Osteocyte (in vitro differentiated cells): ENCODE measurements around the gene KBTBD13. TPM values are rescaled to one million over a fixed set of nuclear protein-coding genes. Genes with fewer than 3 reads are reported as not detected.
"Not testable (repeated sequence)": the region's sequence is repeated elsewhere in the genome, so short reads cannot be mapped to it uniquely, and the experiment has no call there.

Experiments
- DNase-seq: peaks from one replicate; pipeline ENCODE4 v3.0.0; 2021; ENCODE audit warnings: mixed read lengths; ENCODE audit not compliant: unreplicated experiment; ENCODE audit errors: extremely low spot score
- H3K27ac Mint-ChIP-seq: one replicate; pipeline ENCODE4 v1.8.0; 2021; ENCODE audit warnings: mild to moderate bottlenecking, mixed read lengths; ENCODE audit not compliant: unreplicated experiment
- H3K27me3 Mint-ChIP-seq: one replicate; pipeline ENCODE4 v1.8.0; 2021; ENCODE audit warnings: mixed read lengths; ENCODE audit not compliant: unreplicated experiment
- H3K36me3 Mint-ChIP-seq: one replicate; pipeline ENCODE4 v1.8.0; 2021; ENCODE audit warnings: mixed read lengths; ENCODE audit not compliant: unreplicated experiment
- H3K4me1 Mint-ChIP-seq: one replicate; pipeline ENCODE4 v1.8.0; 2021; ENCODE audit warnings: mixed read lengths; ENCODE audit not compliant: unreplicated experiment
- H3K4me3 Mint-ChIP-seq: one replicate; pipeline ENCODE4 v1.8.0; 2021; ENCODE audit warnings: mild to moderate bottlenecking, moderate library complexity, mixed read lengths; ENCODE audit not compliant: unreplicated experiment
- H3K9me3 Mint-ChIP-seq: one replicate; pipeline ENCODE4 v1.8.0; 2021; ENCODE audit warnings: mixed read lengths; ENCODE audit not compliant: unreplicated experiment
- total RNA-seq: library from RNA; stranded (reverse); gene quantifications from 2 replicates; pipeline ENCODE4 v1.2.1, GENCODE V29; 2021
- TF ChIP-seq, protein P1 (sequence below): fragments of 200-600 bp; sonication (generic); IDR thresholded peaks from 2 replicates; pipeline ENCODE4 v1.5.0; 2021; ENCODE audit warnings: antibody characterized with exemption, mild to moderate bottlenecking, moderate library complexity

KBTBD13 gene
- total RNA-seq, 1 donor from 2014 or later: not detected

DNA sequence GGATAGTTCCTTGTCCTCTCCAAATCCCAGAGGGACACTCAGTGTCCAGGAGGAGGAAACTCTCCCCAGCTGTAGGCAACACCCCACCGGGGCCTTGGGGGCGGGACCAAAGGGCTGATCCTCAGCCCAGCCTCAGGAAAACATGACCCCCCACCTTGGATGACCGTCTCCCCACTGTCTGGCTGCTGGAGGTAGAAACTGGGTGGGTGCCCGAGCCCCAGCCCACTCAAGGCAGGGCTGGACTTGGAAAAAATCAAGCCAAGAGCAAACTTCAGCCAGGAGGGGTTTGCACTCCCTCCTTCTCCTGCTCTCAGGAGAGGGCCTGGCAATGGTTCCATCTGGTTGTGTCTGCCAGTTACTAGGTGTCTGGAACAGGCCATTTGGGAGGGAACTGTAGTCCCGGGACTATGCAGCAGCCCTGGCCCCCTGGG lies 5.2 kb upstream of the KBTBD13 start:
- H3K27ac Mint-ChIP-seq: peak overlapping the region; percentile 23
- peaks cover 49% of the 10 kb centered on the region for H3K4me1 Mint-ChIP-seq
- no peaks in the 10 kb centered on the region for H3K9me3 Mint-ChIP-seq
- no peak for DNase-seq
- H3K36me3 Mint-ChIP-seq: no peaks in the 10 kb centered on the region
- peaks cover 4% of the 10 kb centered on the region for H3K27me3 Mint-ChIP-seq
- H3K4me3 Mint-ChIP-seq: no peak overlapping the region
- TF ChIP-seq, protein P1, sequence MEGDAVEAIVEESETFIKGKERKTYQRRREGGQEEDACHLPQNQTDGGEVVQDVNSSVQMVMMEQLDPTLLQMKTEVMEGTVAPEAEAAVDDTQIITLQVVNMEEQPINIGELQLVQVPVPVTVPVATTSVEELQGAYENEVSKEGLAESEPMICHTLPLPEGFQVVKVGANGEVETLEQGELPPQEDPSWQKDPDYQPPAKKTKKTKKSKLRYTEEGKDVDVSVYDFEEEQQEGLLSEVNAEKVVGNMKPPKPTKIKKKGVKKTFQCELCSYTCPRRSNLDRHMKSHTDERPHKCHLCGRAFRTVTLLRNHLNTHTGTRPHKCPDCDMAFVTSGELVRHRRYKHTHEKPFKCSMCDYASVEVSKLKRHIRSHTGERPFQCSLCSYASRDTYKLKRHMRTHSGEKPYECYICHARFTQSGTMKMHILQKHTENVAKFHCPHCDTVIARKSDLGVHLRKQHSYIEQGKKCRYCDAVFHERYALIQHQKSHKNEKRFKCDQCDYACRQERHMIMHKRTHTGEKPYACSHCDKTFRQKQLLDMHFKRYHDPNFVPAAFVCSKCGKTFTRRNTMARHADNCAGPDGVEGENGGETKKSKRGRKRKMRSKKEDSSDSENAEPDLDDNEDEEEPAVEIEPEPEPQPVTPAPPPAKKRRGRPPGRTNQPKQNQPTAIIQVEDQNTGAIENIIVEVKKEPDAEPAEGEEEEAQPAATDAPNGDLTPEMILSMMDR: no peak

DNA sequence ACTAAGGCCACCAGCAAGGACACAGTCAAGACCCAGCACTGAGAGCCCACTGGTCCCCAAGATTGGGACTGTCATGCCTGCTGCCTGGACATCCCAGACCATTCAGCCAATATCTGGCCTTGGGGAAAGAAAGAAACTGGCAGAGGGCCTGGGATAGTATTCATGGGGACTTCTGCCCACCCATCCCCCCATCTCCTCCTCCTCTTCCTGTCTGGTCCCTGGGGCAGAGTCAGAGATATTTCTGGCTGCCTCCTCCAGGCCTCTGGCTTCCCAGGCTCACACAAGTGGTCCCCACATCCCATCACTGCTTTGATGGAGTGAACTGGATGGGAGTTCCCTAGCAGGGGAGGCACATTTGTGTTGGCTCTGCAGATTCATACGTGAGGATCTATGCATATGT lies 4.5 kb upstream of the KBTBD13 start:
- no peaks in the 10 kb centered on the region for H3K36me3 Mint-ChIP-seq
- peaks cover 6% of the 10 kb centered on the region for H3K27me3 Mint-ChIP-seq
- DNase-seq: no peak
- H3K9me3 Mint-ChIP-seq: no peaks in the 10 kb centered on the region
- TF ChIP-seq, protein P1: no peak
- no peak overlapping the region for H3K27ac Mint-ChIP-seq
- peaks cover 43% of the 10 kb centered on the region for H3K4me1 Mint-ChIP-seq
- no peak overlapping the region for H3K4me3 Mint-ChIP-seq

DNA sequence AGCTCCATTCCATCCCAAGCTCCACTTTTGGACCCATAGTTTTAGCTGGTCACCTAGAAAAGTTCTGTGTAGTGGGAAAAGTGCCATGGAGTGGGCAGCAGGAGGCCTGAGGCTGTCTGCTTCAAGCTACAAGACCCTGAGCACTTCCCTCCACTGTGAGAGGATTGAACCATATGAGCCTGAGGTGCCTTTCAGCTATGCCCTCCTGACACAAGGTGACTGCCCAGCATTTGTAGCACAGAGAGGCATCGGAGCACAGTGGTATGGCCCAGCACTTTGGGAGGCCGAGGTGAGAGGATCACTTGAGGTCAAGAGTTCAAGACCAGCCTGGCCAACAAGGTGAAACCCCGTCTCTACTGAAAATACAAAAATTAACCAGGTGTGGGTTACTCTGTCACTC lies 3.9 kb upstream of the KBTBD13 start:
- DNase-seq: no peak
- TF ChIP-seq, protein P1: no peak
- peaks cover 2% of the 10 kb centered on the region for H3K27me3 Mint-ChIP-seq
- no peak overlapping the region for H3K4me3 Mint-ChIP-seq
- H3K9me3 Mint-ChIP-seq: no peaks in the 10 kb centered on the region
- H3K4me1 Mint-ChIP-seq: peaks cover 39% of the 10 kb centered on the region
- no peaks in the 10 kb centered on the region for H3K36me3 Mint-ChIP-seq
- no peak overlapping the region for H3K27ac Mint-ChIP-seq

DNA sequence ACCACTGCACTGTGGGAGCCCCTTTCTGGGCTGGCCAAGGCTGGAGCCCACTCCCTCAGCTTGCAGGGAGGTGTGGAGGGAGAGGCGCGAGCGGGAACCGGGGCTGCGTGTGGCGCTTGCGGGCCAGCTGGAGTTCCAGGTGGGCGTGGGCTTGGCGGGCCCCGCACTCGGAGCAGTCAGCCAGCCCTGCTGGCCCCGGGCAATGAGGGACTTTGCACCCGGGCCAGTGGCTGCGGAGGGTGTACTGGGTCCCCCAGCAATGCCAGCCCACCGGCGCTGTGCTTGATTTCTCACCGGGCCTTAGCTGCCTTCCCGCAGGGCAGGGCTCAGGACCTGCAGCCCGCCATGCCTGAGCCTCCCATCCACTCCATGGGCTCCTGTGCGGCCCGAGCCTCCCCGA lies 1.6 kb upstream of the KBTBD13 start:
- not testable (repeated sequence) for H3K27ac Mint-ChIP-seq, H3K36me3 Mint-ChIP-seq, H3K4me3 Mint-ChIP-seq, H3K27me3 Mint-ChIP-seq, DNase-seq, H3K9me3 Mint-ChIP-seq
- peaks cover 20% of the 10 kb centered on the region for H3K4me1 Mint-ChIP-seq

DNA sequence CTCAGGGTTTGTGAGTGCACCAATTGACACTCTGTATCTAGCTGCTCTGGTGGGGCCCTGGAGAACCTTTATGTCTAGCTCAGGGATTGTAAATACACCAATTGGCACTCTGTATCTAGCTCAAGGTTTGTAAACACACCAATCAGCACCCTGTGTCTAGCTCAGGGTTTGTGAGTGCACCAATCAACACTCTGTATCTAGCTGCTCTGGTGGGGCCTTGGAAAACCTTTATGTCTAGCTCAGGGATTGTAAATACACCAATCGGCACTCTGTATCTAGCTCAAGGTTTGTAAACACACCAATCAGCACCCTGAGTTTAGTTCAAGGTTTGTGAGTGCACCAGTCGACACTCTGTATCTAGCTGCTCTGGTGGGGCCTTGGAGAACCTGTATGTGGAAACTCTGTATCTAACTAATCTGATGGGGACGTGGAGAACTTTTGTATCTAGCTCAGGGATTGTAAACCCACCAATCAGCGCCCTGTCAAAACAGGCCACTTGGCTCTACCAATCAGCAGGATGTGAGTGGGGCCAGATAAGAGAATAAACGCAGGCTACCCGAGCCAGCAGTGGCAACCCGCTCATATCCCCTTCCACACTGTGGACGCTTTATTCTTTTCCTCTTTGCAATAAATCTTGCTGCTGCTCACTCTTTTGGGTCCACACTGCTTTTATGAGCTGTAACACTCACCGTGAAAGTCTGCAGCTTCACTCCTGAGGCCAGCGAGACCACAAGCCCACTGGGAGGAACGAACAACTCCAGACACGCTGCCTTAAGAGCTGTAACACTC lies 745 bp upstream of the KBTBD13 start:
- H3K9me3 Mint-ChIP-seq, H3K27me3 Mint-ChIP-seq, DNase-seq, H3K27ac Mint-ChIP-seq, H3K36me3 Mint-ChIP-seq, H3K4me3 Mint-ChIP-seq: not testable (repeated sequence)
- H3K4me1 Mint-ChIP-seq: peaks cover 16% of the 10 kb centered on the region

DNA sequence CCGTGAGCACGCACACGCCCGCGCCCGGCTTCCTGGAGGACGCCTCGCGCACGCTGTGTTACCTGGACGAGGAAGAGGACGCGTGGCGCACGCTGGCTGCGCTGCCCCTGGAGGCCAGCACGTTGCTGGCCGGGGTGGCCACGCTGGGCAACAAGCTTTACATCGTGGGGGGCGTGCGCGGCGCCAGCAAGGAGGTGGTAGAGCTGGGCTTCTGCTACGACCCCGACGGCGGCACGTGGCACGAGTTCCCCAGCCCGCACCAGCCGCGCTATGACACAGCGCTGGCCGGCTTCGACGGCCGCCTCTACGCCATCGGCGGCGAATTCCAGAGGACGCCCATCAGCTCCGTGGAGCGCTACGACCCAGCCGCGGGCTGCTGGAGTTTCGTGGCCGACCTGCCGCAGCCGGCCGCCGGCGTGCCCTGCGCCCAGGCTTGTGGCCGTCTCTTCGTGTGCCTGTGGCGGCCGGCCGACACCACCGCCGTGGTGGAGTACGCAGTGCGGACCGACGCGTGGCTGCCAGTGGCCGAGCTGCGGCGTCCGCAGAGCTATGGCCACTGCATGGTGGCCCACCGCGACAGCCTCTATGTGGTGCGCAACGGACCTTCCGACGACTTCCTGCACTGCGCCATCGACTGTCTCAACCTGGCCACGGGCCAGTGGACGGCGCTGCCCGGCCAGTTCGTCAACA lies 890 bp downstream of the KBTBD13 start:
- no peak for DNase-seq
- Mint-ChIP-seq H3K27me3 (peaks cover 14% of the 10 kb centered on the region), H3K9me3 (no peaks in the 10 kb centered on the region), H3K36me3 (no peaks in the 10 kb centered on the region), H3K27ac (no peak overlapping the region), H3K4me3 (no peak overlapping the region), H3K4me1 (peaks cover 4% of the 10 kb centered on the region)
- TF ChIP-seq, protein P1: no peak
